OCI-LY1 (cell line): Measurements from ENCODE around the gene ARFIP2.

ENCODE experiments used
- H2AFZ ChIP-seq: fragments of 200-600 bp; sonication (generic), shearing (Covaris generic); 2 replicates; pipeline ENCODE4 v1.6.0; 2014; ENCODE audit warnings: antibody characterized with exemption, mild to moderate bottlenecking, low read length
- H3F3A ChIP-seq: fragments of 200-600 bp; sonication (generic), shearing (Covaris generic); 2 replicates; pipeline ENCODE4 v1.6.0; 2014; ENCODE audit warnings: mild to moderate bottlenecking, antibody characterized with exemption, low read length, moderate library complexity; ENCODE audit not compliant: insufficient read depth
- H3K27ac ChIP-seq: fragments of 200-600 bp; sonication (generic); 2 replicates; pipeline ENCODE4 v1.5.1; 2014; ENCODE audit warnings: low read length, mixed run types, mild to moderate bottlenecking, low read depth; ENCODE audit not compliant: poor library complexity, severe bottlenecking
- H3K27me3 ChIP-seq: fragments of 200-600 bp; sonication (generic); 2 replicates; pipeline ENCODE4 v1.6.0; 2014; ENCODE audit warnings: antibody characterized with exemption, mild to moderate bottlenecking, low read length, moderate library complexity; ENCODE audit not compliant: insufficient read depth
- H3K36me3 ChIP-seq: fragments of 200-600 bp; sonication (generic); 2 replicates; pipeline ENCODE4 v1.6.1; 2014; ENCODE audit warnings: mild to moderate bottlenecking, antibody characterized with exemption, low read length, moderate library complexity, mixed read lengths; ENCODE audit not compliant: insufficient read depth
- H3K4me1 ChIP-seq: fragments of 200-600 bp; sonication (generic); 2 replicates; pipeline ENCODE4 v1.5.1; 2014; ENCODE audit warnings: mild to moderate bottlenecking, low read length, moderate library complexity; ENCODE audit not compliant: insufficient read depth, severe bottlenecking
- H3K4me2 ChIP-seq: fragments of 200-600 bp; sonication (generic), shearing (Covaris generic); 2 replicates; pipeline ENCODE4 v1.6.1; 2014; ENCODE audit warnings: low read length
- H3K4me3 ChIP-seq: fragments of 200-600 bp; sonication (generic); 2 replicates; pipeline ENCODE4 v1.5.1; 2014; ENCODE audit warnings: low read length, low read depth, mild to moderate bottlenecking, mixed read lengths; ENCODE audit not compliant: poor library complexity, severe bottlenecking
- H3K79me2 ChIP-seq: fragments of 200-600 bp; shearing (Covaris generic); 2 replicates; pipeline ENCODE4 v1.6.1; 2016; ENCODE audit warnings: mixed run types, low read length, mixed read lengths; ENCODE audit not compliant: insufficient read depth
- H3K9ac ChIP-seq: fragments of 200-600 bp; sonication (generic), shearing (Covaris generic); 2 replicates; pipeline ENCODE4 v1.6.1; 2014; ENCODE audit warnings: mild to moderate bottlenecking, low read length, mixed read lengths
- H3K9me2 ChIP-seq: fragments of 200-600 bp; sonication (generic), shearing (Covaris generic); 2 replicates; pipeline ENCODE4 v1.6.1; 2014; ENCODE audit warnings: low read depth, mild to moderate bottlenecking, low read length, mixed read lengths
- H3K9me3 ChIP-seq: fragments of 200-600 bp; shearing (Covaris generic); 2 replicates; pipeline ENCODE4 v1.6.1; 2014; ENCODE audit warnings: low read length, mixed read lengths
- H4K20me1 ChIP-seq: fragments of 200-600 bp; sonication (generic), shearing (Covaris generic); 2 replicates; pipeline ENCODE4 v1.6.0; 2016; ENCODE audit warnings: mild to moderate bottlenecking, low read length; ENCODE audit not compliant: insufficient read depth
- CTCF ChIP-seq: fragments of 200-600 bp; sonication (generic), shearing (Covaris generic); IDR thresholded peaks from 2 replicates; pipeline ENCODE4 v1.5.1; 2017; ENCODE audit warnings: mild to moderate bottlenecking, antibody characterized with exemption, low read length, moderate library complexity, mixed read lengths
- EZH2 ChIP-seq: fragments of 200-600 bp; sonication (generic), shearing (Covaris generic); IDR thresholded peaks from 2 replicates; pipeline ENCODE4 v1.8.0; 2017; ENCODE audit warnings: borderline replicate concordance, mixed run types, mild to moderate bottlenecking, antibody characterized with exemption, low read length, moderate library complexity, mixed read lengths

ARFIP2 gene

DNA sequence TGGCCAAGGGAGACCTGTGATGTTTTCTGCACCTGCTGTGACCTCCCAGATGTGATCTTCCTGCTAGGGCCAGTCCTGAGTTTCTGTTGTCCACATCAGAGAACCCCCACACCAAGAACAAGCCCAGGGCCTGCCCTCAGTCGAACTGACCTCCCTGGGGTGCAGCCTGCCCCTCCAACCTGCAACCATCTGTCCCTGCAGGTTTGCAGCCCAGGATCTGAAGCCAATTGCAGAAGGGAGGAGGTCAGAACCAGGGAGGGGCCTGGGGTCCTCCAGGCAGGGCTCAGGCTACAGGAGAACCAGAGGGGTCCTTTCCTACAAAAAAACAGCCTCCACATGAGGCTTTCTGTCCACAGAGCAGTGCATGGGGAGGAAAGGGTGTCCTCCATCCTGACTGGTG, 8.2 kb downstream of the ARFIP2 start:
- H3K9ac ChIP-seq = no peak overlapping the region
- peaks cover 19% of the 10 kb centered on the region for H3K36me3 ChIP-seq
- no peaks in the 10 kb centered on the region for H3F3A ChIP-seq
- H3K27me3 ChIP-seq = no peaks in the 10 kb centered on the region
- H3K27ac ChIP-seq = no peak overlapping the region
- no peaks in the 10 kb centered on the region for H3K9me3 ChIP-seq
- no peaks in the 10 kb centered on the region for H4K20me1 ChIP-seq
- no peaks in the 10 kb centered on the region for H3K9me2 ChIP-seq
- no peaks in the 10 kb centered on the region for H3K79me2 ChIP-seq
- H3K4me1 ChIP-seq = peaks cover 10% of the 10 kb centered on the region
- peak overlapping the region; percentile 93; the same call in 1 of the 2 replicates for H3K4me2 ChIP-seq
- H3K4me3 ChIP-seq = peak overlapping the region; percentile 75
- H2AFZ ChIP-seq = no peak overlapping the region
- no peak for TF ChIP-seq CTCF
- TF ChIP-seq EZH2 = no peak

DNA sequence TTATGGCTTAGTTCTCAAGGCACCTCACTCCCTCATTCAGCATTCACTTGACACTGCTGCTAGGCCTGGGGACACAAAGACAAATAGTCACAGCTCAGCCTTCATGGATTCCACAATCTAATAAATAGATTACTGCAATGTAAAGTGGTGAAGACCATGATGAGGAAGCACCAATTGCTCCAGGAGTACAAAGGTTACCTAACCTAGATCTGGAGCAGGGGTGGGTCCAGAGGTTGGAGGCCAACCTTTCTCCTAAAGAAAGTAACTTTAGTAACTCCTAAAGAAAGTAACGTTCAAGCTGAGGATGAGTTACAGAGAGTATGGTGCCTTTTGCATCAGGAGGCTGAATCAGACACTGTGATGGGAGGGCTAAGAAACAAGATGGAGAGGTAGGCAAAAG, 11.5 kb downstream of the ARFIP2 start:
- Histone ChIP-seq H3K36me3 (no peaks in the 10 kb centered on the region), H3K27me3 (no peaks in the 10 kb centered on the region), H3K9ac (no peak overlapping the region), H3K79me2 (no peaks in the 10 kb centered on the region), H3K9me3 (no peaks in the 10 kb centered on the region), H3K9me2 (no peaks in the 10 kb centered on the region), H3K4me2 (no peak overlapping the region), H3F3A (no peaks in the 10 kb centered on the region), H2AFZ (no peak overlapping the region), H3K27ac (no peak overlapping the region), H4K20me1 (no peaks in the 10 kb centered on the region), H3K4me1 (peaks cover 10% of the 10 kb centered on the region), H3K4me3 (no peak overlapping the region)
- no peak for TF ChIP-seq CTCF
- TF ChIP-seq EZH2 = no peak

- H3K36me3 ChIP-seq = no peaks in the 10 kb centered on the region
- H3K9ac ChIP-seq = no peak overlapping the region
- no peaks in the 10 kb centered on the region for H3K9me2 ChIP-seq
- no peaks in the 10 kb centered on the region for H4K20me1 ChIP-seq
- H3K4me3 ChIP-seq = no peak overlapping the region
- H3K4me1 ChIP-seq = peaks cover 4% of the 10 kb centered on the region
- no peaks in the 10 kb centered on the region for H3K9me3 ChIP-seq
- no peak overlapping the region for H3K27ac ChIP-seq
- TF ChIP-seq EZH2 = no peak
- no peak for TF ChIP-seq CTCF
- no peak overlapping the region for H3K4me2 ChIP-seq
- H2AFZ ChIP-seq = no peak overlapping the region
- no peaks in the 10 kb centered on the region for H3K27me3 ChIP-seq
- H3F3A ChIP-seq = no peaks in the 10 kb centered on the region
- H3K79me2 ChIP-seq = no peaks in the 10 kb centered on the region
These were observed 12.2 kb downstream of the ARFIP2 start for GRCh38 chr11:6468712-6469495.
